Retina (tissue), 1 donor: ENCODE measurements around the gene RGS14.
"Not testable (repeated sequence)": the region's sequence is repeated elsewhere in the genome, so short reads cannot be mapped to it uniquely, and the experiment has no call there.

ENCODE experiments used
- DNase-seq: peaks from one replicate; pipeline ENCODE4 v3.0.0-alpha.2; 2016

RGS14 gene

DNA sequence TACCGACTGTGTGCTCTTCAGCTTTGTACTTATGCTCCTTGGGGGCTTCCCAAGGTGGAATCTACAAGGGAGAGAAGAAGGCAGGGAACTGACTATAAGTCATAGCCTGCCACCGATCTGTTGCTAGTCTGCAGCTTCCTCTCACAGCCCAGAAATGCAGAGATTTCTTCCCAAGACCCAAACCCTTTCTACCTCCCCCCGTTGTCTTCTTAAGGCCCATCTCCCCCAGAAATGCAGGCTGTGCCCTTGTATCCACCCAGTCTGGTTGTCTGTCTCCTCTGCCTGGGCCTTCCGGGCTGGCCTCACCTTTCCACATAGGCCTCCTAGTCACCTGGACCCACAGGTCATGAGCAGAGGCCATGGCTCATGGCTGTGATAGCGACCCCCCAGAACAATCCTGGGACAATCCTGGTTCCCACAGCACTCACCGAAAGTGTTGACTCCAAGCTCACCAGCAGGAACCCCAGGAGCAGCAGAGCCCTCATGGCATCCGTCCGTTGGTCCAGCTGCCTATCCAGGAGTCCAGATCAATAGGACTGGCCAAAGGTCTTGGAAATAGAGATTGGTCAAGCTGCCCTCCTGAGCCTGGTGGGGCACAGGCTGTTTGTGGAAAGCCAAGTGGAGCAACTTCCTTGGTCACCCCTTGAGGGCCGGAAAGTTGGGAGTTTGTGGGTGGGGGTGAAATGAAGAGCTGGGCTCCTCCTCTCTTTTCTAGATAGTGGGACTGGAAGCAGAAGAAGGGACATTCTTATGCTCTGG is 51.5 kb downstream of the RGS14 start, which contains the start of gene F12:
Gene F12 (minus strand): TSS at position 522 of the 759 bp plus-strand sequence. CDS start 37 bp downstream, at position 485.
- no peak for DNase-seq

DNA sequence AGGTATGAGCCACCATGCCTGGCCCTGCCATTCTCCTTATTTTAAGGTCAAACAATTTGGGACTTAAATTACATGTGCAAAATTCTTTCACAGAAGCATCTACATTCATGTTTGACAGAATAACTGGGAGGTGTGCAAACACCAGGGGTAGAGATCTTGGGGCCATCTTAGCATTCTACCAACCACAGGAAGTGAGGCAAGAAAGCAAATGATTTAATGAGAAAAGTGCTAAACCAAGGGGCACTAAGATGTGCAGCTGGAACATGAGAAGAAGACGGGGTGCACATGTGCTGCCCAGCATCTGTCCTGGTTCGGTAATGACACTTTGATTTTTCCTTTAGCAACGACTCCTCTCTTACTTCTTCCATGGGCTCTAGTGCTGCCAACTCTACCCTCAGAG is 52.9 kb downstream of the RGS14 start:
- no peak for DNase-seq

GRCh38 chr5:177412603-177413233 is 55.0 kb downstream of the RGS14 start:
- no peak for DNase-seq

DNA sequence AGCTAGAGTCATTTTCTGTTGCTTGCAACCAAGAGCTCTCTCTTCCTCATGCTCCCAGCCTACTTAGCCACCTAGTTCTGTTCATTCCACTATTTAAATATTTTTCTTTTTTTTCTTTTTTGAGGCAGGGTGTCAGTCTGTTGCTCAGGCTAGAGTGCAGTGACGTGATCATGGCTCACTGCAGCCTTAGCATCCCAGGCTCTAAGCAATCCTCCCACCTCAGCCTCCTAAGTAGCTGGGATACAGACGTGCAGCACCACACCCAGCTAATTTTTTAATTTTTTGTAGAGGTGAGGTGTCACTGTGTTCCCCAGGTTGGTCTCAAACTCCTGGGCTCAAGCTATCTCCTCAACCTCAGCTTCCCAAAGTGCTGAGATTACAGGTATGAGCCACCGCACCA is 56.8 kb downstream of the RGS14 start:
- DNase-seq = no peak

GRCh38 chr5:177417081-177417480 is 59.4 kb downstream of the RGS14 start:
- DNase-seq = not testable (repeated sequence)

GRCh38 chr5:177419046-177419445 is 61.3 kb downstream of the RGS14 start:
- DNase-seq = no peak

GRCh38 chr5:177420472-177420871 is 62.7 kb downstream of the RGS14 start:
- not testable (repeated sequence) for DNase-seq

DNA sequence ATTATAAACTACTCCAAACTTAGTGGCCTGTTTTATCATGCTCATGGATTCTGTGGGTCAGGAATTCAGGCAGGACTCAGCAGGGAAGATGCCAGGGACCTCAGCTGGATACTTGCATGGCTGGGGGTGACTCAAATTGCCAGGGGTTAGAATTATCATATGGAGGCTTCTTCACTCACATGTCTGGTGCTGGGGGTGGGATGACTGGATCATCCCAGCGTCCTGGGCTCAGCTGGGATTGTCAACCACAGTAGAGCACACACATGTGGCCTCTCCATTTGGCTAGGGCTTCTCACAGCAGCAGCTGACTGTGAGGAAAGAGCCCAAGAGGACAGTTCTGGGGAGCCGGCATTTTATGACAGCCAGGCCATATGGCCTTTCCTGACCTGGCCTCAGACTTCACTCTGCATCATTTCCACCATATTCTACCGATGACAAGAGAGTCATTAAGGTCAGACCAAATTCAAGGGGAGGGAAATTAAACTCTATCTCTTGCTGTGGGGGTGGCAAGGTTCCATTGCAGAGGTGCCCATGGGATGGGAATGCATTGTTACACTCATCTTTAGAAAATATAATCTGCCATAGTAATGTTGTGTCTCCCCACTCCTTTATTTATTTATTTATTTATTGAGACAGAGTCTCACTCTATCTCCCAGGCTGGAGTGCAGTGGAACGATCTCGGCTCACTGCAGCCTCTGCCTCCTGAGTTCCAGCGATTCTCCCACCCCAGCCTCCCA is 63.5 kb downstream of the RGS14 start:
- DNase-seq = no peak
